Right cardiac atrium (tissue), 5 donors: ENCODE results near the gene GP9. TPM values are rescaled to one million over a fixed set of nuclear protein-coding genes. Genes with fewer than 3 reads are reported as not detected.
"Not testable (repeated sequence)": the region's sequence is repeated elsewhere in the genome, so short reads cannot be mapped to it uniquely, and the experiment has no call there.

Experiments
- ATAC-seq, 2 donors: fragments of 200-7000 bp; cut with Tn5 transposase; one replicate each; pipeline versions ENCODE4 v1.8.0 to v1.9.1; 2020; ENCODE audit warnings: moderate library complexity in 2 of 2, mild to moderate bottlenecking in 1 of 2
- DNase-seq, 3 donors: peaks; one replicate each; pipeline ENCODE4 v3.0.0-alpha.2; 2020
- H3K27ac ChIP-seq: one replicate; pipeline ENCODE4 v1.5.1; 2013; ENCODE audit warnings: mild to moderate bottlenecking, low read length, control low read depth, moderate library complexity
- H3K27me3 ChIP-seq: one replicate; pipeline ENCODE4 v1.6.1; 2013; ENCODE audit not compliant: control insufficient read depth, insufficient read depth
- H3K4me1 ChIP-seq: one replicate; pipeline ENCODE4 v1.6.1; 2013; ENCODE audit warnings: low read length; ENCODE audit not compliant: control insufficient read depth, insufficient read depth
- H3K4me3 ChIP-seq: one replicate; pipeline ENCODE4 v1.5.1; 2013; ENCODE audit warnings: low read length, control low read depth
- H3K9me3 ChIP-seq: one replicate; pipeline ENCODE4 v1.6.1; 2013; ENCODE audit warnings: low read length; ENCODE audit not compliant: control insufficient read depth
- WGBS: extraction: QIAGEN DNeasy Blood & Tissue Kit; methylation state at CpG from one replicate; pipeline ENCODE4 v1.1.7; 2013; 5-methylcytosine and 5-hydroxymethylcytosine counted together
- intact Hi-C, 4 donors: fragments of 100-400 bp; cut with DNase I; formaldehyde crosslinking; loops; one replicate each; pipeline versions ENCODE4 v1.11.0 to v1.14.0; 2022 to 2023
- polyA plus RNA-seq: library from polyadenylated mRNA; stranded (reverse); fragments of 200-250 nt; gene quantifications from one replicate; pipeline ENCODE4 v1.2.3, GENCODE V29; 2013
- total RNA-seq, 4 donors: library from RNA; stranded (reverse); fragmentation: NEBNext Ultra II Directional; extraction: Animal tissue kit (Norgen Biotek cat#: 25700); gene quantifications; one replicate each; pipeline ENCODE4 v1.2.1, GENCODE V29; 2021
- donor health status: healthy with polysubstance abuse.
- donor health status: DM: no; HTN: yes; CAD: no.
- donor health status: DM: no; HTN: no; CAD: no.
- donor health status: DM: no; HTN: yes; CAD: no; lungs with severe emphysema.
- donor health status: DM: yes; HTN: yes; CAD: no.

The GP9 gene
- total and polyA plus RNA-seq, 5 donors: not detected

GRCh38 chr3:129065016-129065719 is 4.6 kb downstream of the GP9 start:
- ATAC-seq (no peak), DNase-seq (no peak)
- H3K4me3 ChIP-seq: no peak overlapping the region
- H3K27me3 ChIP-seq: no peaks in the 10 kb centered on the region
- intact Hi-C loops: no loop called here
- 89% methylated on average over 14 of the region's 14 CpGs for WGBS
- no peaks in the 10 kb centered on the region for H3K4me1 ChIP-seq
- no peak overlapping the region for H3K27ac ChIP-seq
- no peaks in the 10 kb centered on the region for H3K9me3 ChIP-seq

- ATAC-seq (no peak), DNase-seq (no peak)
- intact Hi-C loops: no loop called here
- H3K4me3 ChIP-seq: no peak overlapping the region
- H3K9me3 ChIP-seq: no peaks in the 10 kb centered on the region
- 78% methylated on average over 4 of the region's 4 CpGs for WGBS
- no peak overlapping the region for H3K27ac ChIP-seq
- no peaks in the 10 kb centered on the region for H3K4me1 ChIP-seq
- no peaks in the 10 kb centered on the region for H3K27me3 ChIP-seq
Observed at GRCh38 chr3:129065720-129066073, 5.1 kb downstream of the GP9 start.

GRCh38 chr3:129067719-129068118 is 7.1 kb downstream of the GP9 start:
- H3K4me3 ChIP-seq, intact Hi-C loops, H3K4me1 ChIP-seq, H3K9me3 ChIP-seq, H3K27ac ChIP-seq, H3K27me3 ChIP-seq, ATAC-seq: not testable (repeated sequence)
- peak in 1 of 3 donors; percentile 5 for DNase-seq
- WGBS: 95% methylated on average over 7 of the region's 7 CpGs

- WGBS: 11% methylated on average over 42 of the region's 44 CpGs
Observed at GRCh38 chr3:129068291-129068886, 7.8 kb downstream of the GP9 start.

GRCh38 chr3:129069313-129070085 is 8.9 kb downstream of the GP9 start:
- H3K27me3 ChIP-seq, H3K4me1 ChIP-seq, H3K4me3 ChIP-seq, H3K27ac ChIP-seq, intact Hi-C loops, H3K9me3 ChIP-seq: not testable (repeated sequence)
- ATAC-seq (peak in 1 of 2 donors; percentile 12), DNase-seq (peak in 1 of 3 donors; percentile 21)
- WGBS: 81% methylated on average over 13 of the region's 13 CpGs

More at GRCh38 chr3:129068291-129068886, 7.8 kb downstream of the GP9 start:
- H3K4me3 ChIP-seq: peak overlapping the region; percentile 34
- no peaks in the 10 kb centered on the region for H3K4me1 ChIP-seq
- ATAC-seq (peak; percentile 54 to 66), DNase-seq (peak; percentile 31 to 73 (median 65))
- intact Hi-C loops: no loop called here
- no peaks in the 10 kb centered on the region for H3K27me3 ChIP-seq
- no peaks in the 10 kb centered on the region for H3K9me3 ChIP-seq
- H3K27ac ChIP-seq: no peak overlapping the region

- Histone ChIP-seq H3K27ac (no peak overlapping the region), H3K4me1 (no peaks in the 10 kb centered on the region), H3K9me3 (no peaks in the 10 kb centered on the region), H3K4me3 (no peak overlapping the region), H3K27me3 (no peaks in the 10 kb centered on the region)
- DNase-seq (peak in 1 of 3 donors; percentile 1), ATAC-seq (no peak)
- 82% methylated on average over 8 of the region's 8 CpGs for WGBS
- intact Hi-C loops: no loop called here
Observed at GRCh38 chr3:129070086-129070885, 9.7 kb downstream of the GP9 start.

GRCh38 chr3:129077222-129077621 is 16.6 kb downstream of the GP9 start:
- Histone ChIP-seq H3K9me3 (no peaks in the 10 kb centered on the region), H3K27me3 (no peaks in the 10 kb centered on the region), H3K4me1 (no peaks in the 10 kb centered on the region), H3K27ac (no peak overlapping the region), H3K4me3 (no peak overlapping the region)
- ATAC-seq: no peak
- intact Hi-C loops: no loop called here
- 80% methylated on average over 7 of the region's 7 CpGs for WGBS
- DNase-seq: peak in 1 of 3 donors; percentile 4

- Histone ChIP-seq H3K4me1 (no peaks in the 10 kb centered on the region), H3K27ac (no peak overlapping the region), H3K27me3 (no peaks in the 10 kb centered on the region), H3K4me3 (no peak overlapping the region), H3K9me3 (no peaks in the 10 kb centered on the region)
- DNase-seq: peak in 1 of 3 donors; percentile 28
- no peak for ATAC-seq
- WGBS: 83% methylated on average over 8 of the region's 8 CpGs
- intact Hi-C loops: no loop called here
Observed at GRCh38 chr3:129078510-129078909, 17.9 kb downstream of the GP9 start.

- peak in 1 of 3 donors; percentile 30 for DNase-seq
- no peak overlapping the region for H3K4me3 ChIP-seq
- no peaks in the 10 kb centered on the region for H3K4me1 ChIP-seq
- no peak overlapping the region for H3K27ac ChIP-seq
- no peak for ATAC-seq
- 71% methylated on average over 8 of the region's 8 CpGs for WGBS
- H3K9me3 ChIP-seq: no peaks in the 10 kb centered on the region
- no peaks in the 10 kb centered on the region for H3K27me3 ChIP-seq
- intact Hi-C loops: loop anchor here in 1 of 4 donors (10.0 kb wide), 1 partner anchor 107 kb away; no protein-coding TSS in a partner anchor
Observed at GRCh38 chr3:129081503-129081902, 20.9 kb downstream of the GP9 start.

- intact Hi-C loops: loop anchor here in 1 of 4 donors (10.0 kb wide), 1 partner anchor 107 kb away; no protein-coding TSS in a partner anchor
Observed at GRCh38 chr3:129082026-129082425, 21.4 kb downstream of the GP9 start.

More at GRCh38 chr3:129082026-129082425, 21.4 kb downstream of the GP9 start:
- H3K9me3 ChIP-seq: no peaks in the 10 kb centered on the region
- H3K4me1 ChIP-seq: no peaks in the 10 kb centered on the region
- WGBS: 71% methylated on average over 9 of the region's 9 CpGs
- H3K27ac ChIP-seq: no peak overlapping the region
- H3K4me3 ChIP-seq: no peak overlapping the region
- H3K27me3 ChIP-seq: no peaks in the 10 kb centered on the region
- DNase-seq: peak in 1 of 3 donors; percentile 21
- no peak for ATAC-seq
